HepG2 (cell line): Measurements from ENCODE around the gene BMF.

Experiments used
- BHLHE40 ChIP-seq: IDR thresholded peaks from 2 replicates; pipeline ENCODE4 v1.6.1; 2011; ENCODE audit warnings: low read length, improper control_type of control experiment
- CBX5 ChIP-seq: sonication (generic); formaldehyde crosslinking; IDR thresholded peaks from 2 replicates; pipeline ENCODE4 v1.4.0; 2020; ENCODE audit warnings: missing genetic modification reagents, borderline replicate concordance
- FOXJ3 ChIP-seq: sonication (generic); formaldehyde crosslinking; IDR thresholded peaks from 2 replicates; pipeline ENCODE4 v1.4.0; 2020; ENCODE audit warnings: missing genetic modification reagents, mild to moderate bottlenecking, borderline replicate concordance
- JUNB ChIP-seq: sonication (generic); formaldehyde crosslinking; IDR thresholded peaks from 2 replicates; pipeline ENCODE4 v1.8.0; 2022; ENCODE audit warnings: missing genetic modification reagents, mild to moderate bottlenecking, borderline replicate concordance
- SRF ChIP-seq: IDR thresholded peaks from 2 replicates; pipeline ENCODE4 v1.6.1; 2011; ENCODE audit warnings: mild to moderate bottlenecking, low read depth, low read length, moderate library complexity
- ZNF296 ChIP-seq: sonication (generic); formaldehyde crosslinking; conservative IDR thresholded peaks from 2 replicates; pipeline ENCODE4 v1.5.0; 2020; ENCODE audit warnings: mild to moderate bottlenecking, missing genetic modification reagents
- ZNF510 ChIP-seq: sonication (generic); formaldehyde crosslinking; IDR thresholded peaks from 2 replicates; pipeline ENCODE4 v1.4.0; 2020; ENCODE audit warnings: low read depth, mild to moderate bottlenecking, missing genetic modification reagents
- ZNF512B ChIP-seq: sonication (generic); formaldehyde crosslinking; IDR thresholded peaks from 2 replicates; pipeline ENCODE4 v1.5.1; 2020; ENCODE audit warnings: missing genetic modification reagents, mild to moderate bottlenecking, borderline replicate concordance
- ZNF589 ChIP-seq: sonication (generic); formaldehyde crosslinking; conservative IDR thresholded peaks from 2 replicates; pipeline ENCODE4 v1.8.0; 2022; ENCODE audit warnings: mild to moderate bottlenecking, moderate library complexity, missing genetic modification reagents
- ZSCAN29 ChIP-seq: sonication (generic); formaldehyde crosslinking; conservative IDR thresholded peaks from 2 replicates; pipeline ENCODE4 v1.4.0; 2020; ENCODE audit warnings: mild to moderate bottlenecking, missing genetic modification reagents
- TF ChIP-seq, protein P1 (sequence below): sonication (generic); formaldehyde crosslinking; IDR thresholded peaks from 2 replicates; pipeline ENCODE4 v1.8.1; 2023; ENCODE audit warnings: mild to moderate bottlenecking, missing genetic modification reagents, borderline replicate concordance
- TF ChIP-seq, protein P2 (sequence below): sonication (generic); formaldehyde crosslinking; IDR thresholded peaks from 2 replicates; pipeline ENCODE4 v1.5.0; 2020; ENCODE audit warnings: mild to moderate bottlenecking, missing genetic modification reagents, moderate library complexity
- TF ChIP-seq, protein P3 (sequence below): sonication (generic); formaldehyde crosslinking; IDR thresholded peaks from 2 replicates; pipeline ENCODE4 v1.8.0; 2022; ENCODE audit warnings: mild to moderate bottlenecking, missing genetic modification reagents, borderline replicate concordance
- TF ChIP-seq, protein P4 (sequence below): sonication (generic); formaldehyde crosslinking; IDR thresholded peaks from 2 replicates; pipeline ENCODE4 v1.8.0; 2023; ENCODE audit warnings: mild to moderate bottlenecking, missing genetic modification reagents

- TF ChIP-seq CBX5 (CRISPR knock-in tag) = no peak
- TF ChIP-seq ZNF510 (CRISPR knock-in tag) = no peak
- TF ChIP-seq SRF = no peak
- TF ChIP-seq BHLHE40 = no peak
- no peak for TF ChIP-seq JUNB (CRISPR knock-in tag)
- TF ChIP-seq ZSCAN29 (CRISPR knock-in tag) = no peak
- TF ChIP-seq ZNF296 (CRISPR knock-in tag) = no peak
- TF ChIP-seq, protein P1, sequence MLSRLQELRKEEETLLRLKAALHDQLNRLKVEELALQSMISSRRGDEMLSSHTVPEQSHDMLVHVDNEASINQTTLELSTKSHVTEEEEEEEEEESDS (CRISPR knock-in tag) = no peak
- TF ChIP-seq, protein P2, sequence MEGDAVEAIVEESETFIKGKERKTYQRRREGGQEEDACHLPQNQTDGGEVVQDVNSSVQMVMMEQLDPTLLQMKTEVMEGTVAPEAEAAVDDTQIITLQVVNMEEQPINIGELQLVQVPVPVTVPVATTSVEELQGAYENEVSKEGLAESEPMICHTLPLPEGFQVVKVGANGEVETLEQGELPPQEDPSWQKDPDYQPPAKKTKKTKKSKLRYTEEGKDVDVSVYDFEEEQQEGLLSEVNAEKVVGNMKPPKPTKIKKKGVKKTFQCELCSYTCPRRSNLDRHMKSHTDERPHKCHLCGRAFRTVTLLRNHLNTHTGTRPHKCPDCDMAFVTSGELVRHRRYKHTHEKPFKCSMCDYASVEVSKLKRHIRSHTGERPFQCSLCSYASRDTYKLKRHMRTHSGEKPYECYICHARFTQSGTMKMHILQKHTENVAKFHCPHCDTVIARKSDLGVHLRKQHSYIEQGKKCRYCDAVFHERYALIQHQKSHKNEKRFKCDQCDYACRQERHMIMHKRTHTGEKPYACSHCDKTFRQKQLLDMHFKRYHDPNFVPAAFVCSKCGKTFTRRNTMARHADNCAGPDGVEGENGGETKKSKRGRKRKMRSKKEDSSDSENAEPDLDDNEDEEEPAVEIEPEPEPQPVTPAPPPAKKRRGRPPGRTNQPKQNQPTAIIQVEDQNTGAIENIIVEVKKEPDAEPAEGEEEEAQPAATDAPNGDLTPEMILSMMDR (CRISPR knock-in tag) = no peak
- TF ChIP-seq, protein P3, sequence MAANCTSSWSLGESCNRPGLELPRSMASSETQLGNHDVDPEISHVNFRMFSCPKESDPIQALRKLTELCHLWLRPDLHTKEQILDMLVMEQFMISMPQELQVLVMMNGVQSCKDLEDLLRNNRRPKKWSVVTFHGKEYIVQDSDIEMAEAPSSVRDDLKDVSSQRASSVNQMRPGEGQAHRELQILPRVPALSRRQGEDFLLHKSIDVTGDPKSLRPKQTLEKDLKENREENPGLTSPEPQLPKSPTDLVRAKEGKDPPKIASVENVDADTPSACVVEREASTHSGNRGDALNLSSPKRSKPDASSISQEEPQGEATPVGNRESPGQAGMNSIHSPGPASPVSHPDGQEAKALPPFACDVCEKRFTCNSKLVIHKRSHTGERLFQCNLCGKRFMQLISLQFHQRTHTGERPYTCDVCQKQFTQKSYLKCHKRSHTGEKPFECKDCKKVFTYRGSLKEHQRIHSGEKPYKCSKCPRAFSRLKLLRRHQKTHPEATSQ (CRISPR knock-in tag) = no peak
- TF ChIP-seq ZNF512B (CRISPR knock-in tag) = no peak
- TF ChIP-seq FOXJ3 (CRISPR knock-in tag) = no peak
- no peak for TF ChIP-seq ZNF589 (CRISPR knock-in tag)
- TF ChIP-seq, protein P4, sequence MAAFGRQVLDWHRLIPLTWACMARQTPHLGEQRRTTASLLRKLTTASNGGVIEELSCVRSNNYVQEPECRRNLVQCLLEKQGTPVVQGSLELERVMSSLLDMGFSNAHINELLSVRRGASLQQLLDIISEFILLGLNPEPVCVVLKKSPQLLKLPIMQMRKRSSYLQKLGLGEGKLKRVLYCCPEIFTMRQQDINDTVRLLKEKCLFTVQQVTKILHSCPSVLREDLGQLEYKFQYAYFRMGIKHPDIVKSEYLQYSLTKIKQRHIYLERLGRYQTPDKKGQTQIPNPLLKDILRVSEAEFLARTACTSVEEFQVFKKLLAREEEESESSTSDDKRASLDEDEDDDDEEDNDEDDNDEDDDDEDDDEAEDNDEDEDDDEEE (CRISPR knock-in tag) = no peak
Observed at GRCh38 chr15:40108061-40108854, 421 bp downstream of the BMF start.
